Measurements from ENCODE around the gene TYSND1.
"Not testable (repeated sequence)": the region's sequence is repeated elsewhere in the genome, so short reads cannot be mapped to it uniquely, and the experiment has no call there.

TYSND1 gene

GRCh38 chr10:70166394-70166793, 19.9 kb upstream of the TYSND1 start:
- TF ChIP-seq, protein P1, sequence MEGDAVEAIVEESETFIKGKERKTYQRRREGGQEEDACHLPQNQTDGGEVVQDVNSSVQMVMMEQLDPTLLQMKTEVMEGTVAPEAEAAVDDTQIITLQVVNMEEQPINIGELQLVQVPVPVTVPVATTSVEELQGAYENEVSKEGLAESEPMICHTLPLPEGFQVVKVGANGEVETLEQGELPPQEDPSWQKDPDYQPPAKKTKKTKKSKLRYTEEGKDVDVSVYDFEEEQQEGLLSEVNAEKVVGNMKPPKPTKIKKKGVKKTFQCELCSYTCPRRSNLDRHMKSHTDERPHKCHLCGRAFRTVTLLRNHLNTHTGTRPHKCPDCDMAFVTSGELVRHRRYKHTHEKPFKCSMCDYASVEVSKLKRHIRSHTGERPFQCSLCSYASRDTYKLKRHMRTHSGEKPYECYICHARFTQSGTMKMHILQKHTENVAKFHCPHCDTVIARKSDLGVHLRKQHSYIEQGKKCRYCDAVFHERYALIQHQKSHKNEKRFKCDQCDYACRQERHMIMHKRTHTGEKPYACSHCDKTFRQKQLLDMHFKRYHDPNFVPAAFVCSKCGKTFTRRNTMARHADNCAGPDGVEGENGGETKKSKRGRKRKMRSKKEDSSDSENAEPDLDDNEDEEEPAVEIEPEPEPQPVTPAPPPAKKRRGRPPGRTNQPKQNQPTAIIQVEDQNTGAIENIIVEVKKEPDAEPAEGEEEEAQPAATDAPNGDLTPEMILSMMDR (IDR thresholded peaks at IDR 0.05; ENCODE audit: borderline replicate concordance, control extremely low read depth, extremely low read depth, insufficient read depth, missing control alignments), result no peak
- in situ Hi-C loops (cut with MboI; ENCODE audit: low sequenced_read_pairs, unreplicated experiment), result no loop called here
- DNase-seq (ENCODE audit: low spot score), result no peak

DNA sequence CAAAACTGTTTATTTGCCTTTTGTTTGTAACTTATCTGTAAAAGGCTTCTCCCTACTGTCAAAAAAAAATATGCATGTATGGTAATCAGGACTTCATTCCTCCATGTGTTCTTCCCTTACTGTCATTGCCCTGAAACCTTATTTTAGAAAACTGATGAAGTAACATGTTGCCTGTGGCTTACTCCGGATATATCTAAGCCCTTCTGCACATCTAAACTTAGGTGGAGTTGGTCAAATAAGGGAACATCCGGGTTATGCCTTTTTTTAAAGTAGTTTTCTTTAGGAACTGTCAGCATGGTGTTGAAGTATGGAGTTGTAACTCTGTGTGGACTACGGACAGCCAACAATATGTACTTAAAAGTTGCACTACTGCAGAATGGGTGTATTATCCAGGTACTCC, 17.7 kb upstream of the TYSND1 start:
- in situ Hi-C loops (cut with MboI; ENCODE audit: low sequenced_read_pairs, unreplicated experiment), result no loop called here
- DNase-seq (ENCODE audit: low spot score), result peak; percentile 38
- TF ChIP-seq, protein P1 (IDR thresholded peaks at IDR 0.05; ENCODE audit: borderline replicate concordance, control extremely low read depth, extremely low read depth, insufficient read depth, missing control alignments), result no peak

- no peak for DNase-seq (ENCODE audit: low spot score)
- in situ Hi-C loops (cut with MboI; ENCODE audit: low sequenced_read_pairs, unreplicated experiment), result no loop called here
- TF ChIP-seq, protein P1 (IDR thresholded peaks at IDR 0.05; ENCODE audit: borderline replicate concordance, control extremely low read depth, extremely low read depth, insufficient read depth, missing control alignments), result no peak
Observed at GRCh38 chr10:70163448-70163847, 16.9 kb upstream of the TYSND1 start.

DNA sequence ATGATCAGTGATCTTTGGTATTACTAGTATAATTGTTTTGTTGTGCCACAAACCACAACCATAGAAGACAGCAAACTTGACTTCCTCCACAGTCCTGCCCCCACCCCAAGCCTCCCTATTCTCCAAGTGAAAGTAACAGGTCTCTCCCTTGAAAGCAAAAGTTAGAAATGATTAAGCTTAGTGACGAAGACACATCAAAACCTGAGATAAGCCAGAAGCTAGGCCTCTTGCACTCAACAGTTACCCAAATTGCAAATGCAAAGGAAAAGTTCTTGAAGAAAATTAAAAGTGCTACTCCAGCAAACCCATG, 16.3 kb upstream of the TYSND1 start:
- in situ Hi-C loops (cut with MboI; ENCODE audit: low sequenced_read_pairs, unreplicated experiment), result no loop called here
- TF ChIP-seq, protein P1 (IDR thresholded peaks at IDR 0.05; ENCODE audit: borderline replicate concordance, control extremely low read depth, extremely low read depth, insufficient read depth, missing control alignments), result no peak
- peak; percentile 74 for DNase-seq (ENCODE audit: low spot score)

- in situ Hi-C loops (cut with MboI; ENCODE audit: low sequenced_read_pairs, unreplicated experiment), result no loop called here
- no peak for DNase-seq (ENCODE audit: low spot score)
- TF ChIP-seq, protein P1 (IDR thresholded peaks at IDR 0.05; ENCODE audit: borderline replicate concordance, control extremely low read depth, extremely low read depth, insufficient read depth, missing control alignments), result no peak
Observed at GRCh38 chr10:70162151-70162891, 15.8 kb upstream of the TYSND1 start.

GRCh38 chr10:70160798-70161197, 14.3 kb upstream of the TYSND1 start:
- in situ Hi-C loops (cut with MboI; ENCODE audit: low sequenced_read_pairs, unreplicated experiment), result no loop called here
- DNase-seq (ENCODE audit: low spot score), result no peak
- TF ChIP-seq, protein P1 (IDR thresholded peaks at IDR 0.05; ENCODE audit: borderline replicate concordance, control extremely low read depth, extremely low read depth, insufficient read depth, missing control alignments), result no peak

DNA sequence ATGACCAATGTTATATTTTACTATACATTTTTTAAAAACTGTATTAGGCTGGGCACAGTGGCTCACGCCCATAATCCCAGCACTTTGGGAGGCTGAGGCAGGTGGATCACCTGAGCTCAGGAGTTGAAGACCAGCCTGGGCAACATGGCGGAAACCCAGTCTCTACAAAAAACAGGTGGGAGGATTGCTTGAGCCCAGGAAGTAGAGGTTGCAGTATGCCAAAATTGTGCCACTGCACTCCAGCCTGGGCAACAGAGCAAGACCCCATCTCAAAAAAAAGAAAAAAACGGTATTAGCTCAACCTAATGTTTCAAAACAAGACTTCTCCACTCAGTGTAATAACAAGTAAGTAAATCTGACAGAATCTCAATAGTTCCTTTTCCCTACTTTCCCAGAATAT, 12.9 kb upstream of the TYSND1 start:
- DNase-seq (ENCODE audit: low spot score); in situ Hi-C loops (cut with MboI; ENCODE audit: low sequenced_read_pairs, unreplicated experiment): not testable (repeated sequence)
